IMR-90 (cell line): ENCODE measurements around the gene TP63. TPM values are rescaled to one million over a fixed set of nuclear protein-coding genes. Genes with fewer than 3 reads are reported as not detected.
A peak's percentile ranks its signal among the peaks of the same experiment; 100 is the strongest.

Source experiments
- ATAC-seq: fragments of 200-7000 bp; cut with Tn5 transposase; 2 replicates; pipeline ENCODE4 v1.9.1; 2020; ENCODE audit warnings: low read depth, mild to moderate bottlenecking, moderate library complexity
- BruUV-seq: library from RNA; stranded (reverse); fragments of 400-500 nt; replicated peaks from 2 replicates; lab custom pipeline; 2021; lab: Mats Ljungman, UMichigan
- CTCF ChIA-PET: fragments of 300-600 bp; formaldehyde crosslinking; extraction: SDS; loops from one replicate; lab custom pipeline; 2021; ENCODE audit warnings: antibody characterized with exemption; lab: Yijun Ruan, JAX
- POLR2A ChIA-PET: fragments of 300-600 bp; sonication (Branson Sonifier 250); formaldehyde crosslinking; loops from one replicate; lab custom pipeline; 2022; ENCODE audit warnings: antibody characterized with exemption; ENCODE audit not compliant: unreplicated experiment; lab: Charles Lee
- DNase-seq: peaks from one replicate; pipeline ENCODE4 v3.0.0; 2013
- H2AFZ ChIP-seq: replicated peaks from 2 replicates; pipeline ENCODE3; 2013; ENCODE audit warnings: low read length, mild to moderate bottlenecking; ENCODE audit not compliant: poor library complexity
- H2AK5ac ChIP-seq: 2 replicates; pipeline ENCODE4 v1.6.1; 2013; ENCODE audit warnings: low read depth, low read length, inconsistent platforms
- H2AK9ac ChIP-seq: replicated peaks from 2 replicates; pipeline ENCODE3; 2013; ENCODE audit warnings: mild to moderate bottlenecking, low read depth, low read length, moderate library complexity; ENCODE audit not compliant: poor library complexity
- H2BK120ac ChIP-seq: 2 replicates; pipeline ENCODE4 v1.6.1; 2013; ENCODE audit warnings: low read depth, low read length, inconsistent platforms
- H2BK15ac ChIP-seq: 3 replicates; pipeline ENCODE4 v1.6.1; 2013; ENCODE audit warnings: low read depth, low read length, inconsistent platforms
- H2BK20ac ChIP-seq: 2 replicates; pipeline ENCODE4 v1.6.1; 2013; ENCODE audit warnings: low read depth, mild to moderate bottlenecking, inconsistent platforms, low read length, moderate library complexity
- H2BK5ac ChIP-seq: 2 replicates; pipeline ENCODE4 v1.6.1; 2013; ENCODE audit warnings: mild to moderate bottlenecking, low read depth, low read length, inconsistent platforms; ENCODE audit not compliant: poor library complexity, severe bottlenecking
- H3K14ac ChIP-seq: replicated peaks from 2 replicates; pipeline ENCODE4 v1.6.1; 2013; ENCODE audit warnings: low read depth, low read length, inconsistent platforms
- H3K18ac ChIP-seq: 2 replicates; pipeline ENCODE4 v1.6.1; 2013; ENCODE audit warnings: low read depth, low read length, control low read depth
- H3K23ac ChIP-seq: 2 replicates; pipeline ENCODE4 v1.6.1; 2013; ENCODE audit warnings: low read depth, low read length, inconsistent platforms
- H3K27ac ChIP-seq: 2 replicates; pipeline ENCODE4 v1.5.1; 2013; ENCODE audit warnings: mild to moderate bottlenecking, control low read depth, low read length; ENCODE audit not compliant: insufficient read depth
- H3K27me3 ChIP-seq: 2 replicates; pipeline ENCODE4 v1.6.1; 2013; ENCODE audit warnings: low read length; ENCODE audit not compliant: control insufficient read depth, insufficient read depth
- H3K36me3 ChIP-seq: 2 replicates; pipeline ENCODE4 v1.6.1; 2013; ENCODE audit warnings: low read length, mixed read lengths; ENCODE audit not compliant: control insufficient read depth, insufficient read depth
- H3K4ac ChIP-seq: 2 replicates; pipeline ENCODE4 v1.6.1; 2013; ENCODE audit warnings: low read depth, low read length, inconsistent platforms
- H3K4me1 ChIP-seq: 2 replicates; pipeline ENCODE4 v1.6.1; 2013; ENCODE audit warnings: low read length, mixed read lengths; ENCODE audit not compliant: control insufficient read depth, insufficient read depth
- H3K4me2 ChIP-seq: 2 replicates; pipeline ENCODE4 v1.6.1; 2013; ENCODE audit warnings: low read depth, mild to moderate bottlenecking, control low read depth, low read length, moderate library complexity
- H3K4me3 ChIP-seq: 2 replicates; pipeline ENCODE4 v1.5.1; 2013; ENCODE audit warnings: low read depth, mild to moderate bottlenecking, control low read depth, low read length, moderate library complexity; ENCODE audit not compliant: insufficient read depth
- H3K56ac ChIP-seq: 2 replicates; pipeline ENCODE4 v1.6.1; 2013; ENCODE audit warnings: low read length, inconsistent platforms; ENCODE audit not compliant: insufficient read depth; ENCODE audit errors: extremely low read depth
- H3K79me1 ChIP-seq, 2 experiments: 2 replicates each; pipeline ENCODE4 v1.6.1; 2013; ENCODE audit warnings: low read length in 2 of 2, inconsistent platforms in 1 of 2, low read depth in 1 of 2
- H3K9ac ChIP-seq: 2 replicates; pipeline ENCODE4 v1.6.1; 2013; ENCODE audit warnings: low read depth, low read length, control low read depth
- H3K9me1 ChIP-seq: 2 replicates; pipeline ENCODE4 v1.6.1; 2013; ENCODE audit warnings: low read length, inconsistent platforms; ENCODE audit not compliant: insufficient read depth
- H3K9me3 ChIP-seq: 2 replicates; pipeline ENCODE4 v1.6.1; 2013; ENCODE audit warnings: low read length; ENCODE audit not compliant: control insufficient read depth, insufficient read depth
- H4K20me1 ChIP-seq: 2 replicates; pipeline ENCODE4 v1.6.1; 2013; ENCODE audit warnings: low read length, inconsistent platforms; ENCODE audit not compliant: insufficient read depth
- H4K5ac ChIP-seq: 2 replicates; pipeline ENCODE4 v1.6.1; 2013; ENCODE audit warnings: mild to moderate bottlenecking, low read depth, low read length, control low read depth
- H4K8ac ChIP-seq, 2 experiments: 2 replicates each; pipeline ENCODE4 v1.6.1; 2013; ENCODE audit warnings: low read depth in 2 of 2, low read length in 2 of 2, control low read depth in 1 of 2, inconsistent platforms in 1 of 2
- H4K91ac ChIP-seq: 2 replicates; pipeline ENCODE4 v1.6.1; 2013; ENCODE audit warnings: low read depth, low read length, inconsistent platforms; ENCODE audit not compliant: insufficient read depth
- ELK1 ChIP-seq: fragments of 150-350 bp; IDR thresholded peaks from 2 replicates; pipeline ENCODE4 v1.6.1; 2016; ENCODE audit warnings: low read depth, mild to moderate bottlenecking, low read length, moderate library complexity, borderline replicate concordance
- MAZ ChIP-seq: IDR thresholded peaks from 2 replicates; pipeline ENCODE4 v1.6.1; 2012; ENCODE audit warnings: low read depth, mild to moderate bottlenecking, low read length, improper control_type of control experiment, moderate library complexity, borderline replicate concordance
- WGBS, 2 experiments: methylation state at CpG; one replicate each; pipeline versions ENCODE4 v1.1.5 to v1.1.7; 2013; ENCODE audit warnings: missing lambda C conversion rate in 2 of 2; ENCODE audit not compliant: insufficient read length in 1 of 2; ENCODE audit errors: extremely low coverage in 2 of 2; 5-methylcytosine and 5-hydroxymethylcytosine counted together
- dilution Hi-C: fragments of 300-500 bp; cut with HindIII; formaldehyde crosslinking; loops from one replicate; pipeline ENCODE4 v1.14.3; 2018; ENCODE audit warnings: low sequenced_read_pairs; ENCODE audit not compliant: unreplicated experiment
- in situ Hi-C: fragments of 300-500 bp; cut with MboI; formaldehyde crosslinking; loops from 3 replicates; pipeline ENCODE4 v1.14.3; 2019; ENCODE audit warnings: low sequenced_read_pairs, inconsistent platforms, mixed read lengths
- intact Hi-C: fragments of 100-400 bp; cut with micrococcal nuclease; formaldehyde crosslinking; loops from 2 replicates; pipeline ENCODE4 v1.10.0; 2022
- polyA plus RNA-seq, 3 experiments: library from polyadenylated mRNA; depleted of rRNA; stranded (reverse); fragments of >200 nt; gene quantifications; 2 replicates each; pipeline ENCODE4 v1.2.3, GENCODE V29; 2012; ENCODE audit warnings: low replicate concordance in 1 of 3
- total RNA-seq: library from RNA; depleted of rRNA; stranded (reverse); fragments of >200 nt; gene quantifications from 2 replicates; pipeline ENCODE4 v1.2.3, GENCODE V29; 2012

Gene TP63
- total and polyA plus RNA-seq, 2 of the 4 experiments (the other 2 are of a cell fraction) = not detected

DNA sequence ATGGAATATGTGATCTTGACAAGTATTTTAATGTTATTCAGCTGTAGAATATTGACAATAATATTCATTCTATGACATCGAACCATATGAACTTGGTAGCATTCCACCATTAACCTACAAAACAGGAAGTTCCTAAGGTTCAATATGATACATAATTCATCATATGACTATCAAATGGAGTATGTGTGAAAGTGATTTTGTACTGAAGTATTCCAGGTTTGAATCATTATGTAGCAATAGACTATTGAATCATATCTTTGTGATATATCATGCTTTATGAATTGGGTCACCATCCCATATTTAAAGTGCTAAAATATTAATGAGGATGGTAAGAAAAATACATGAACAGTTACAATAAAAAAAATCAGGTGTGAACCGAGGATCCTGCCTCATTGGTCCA, 95.1 kb downstream of the TP63 start:
- peaks cover 1% of the 10 kb centered on the region; the same call in 1 of the 2 replicates for H3K4me1 ChIP-seq
- no peak overlapping the region for H3K9ac ChIP-seq
- H4K8ac ChIP-seq = no peak overlapping the region
- no peak overlapping the region for H2BK15ac ChIP-seq
- H3K23ac ChIP-seq = no peak overlapping the region
- ATAC-seq (no peak), DNase-seq (peak; percentile 23)
- no peak overlapping the region for H2AK5ac ChIP-seq
- POLR2A ChIA-PET = no interaction called here
- H4K91ac ChIP-seq = no peak overlapping the region
- no peak overlapping the region for H3K27ac ChIP-seq
- dilution Hi-C loops = no loop called here
- no peak overlapping the region for H2BK20ac ChIP-seq
- no peak overlapping the region for H2BK5ac ChIP-seq
- in situ Hi-C loops = no loop called here
- BruUV-seq = no TSS peak
- H3K9me3 ChIP-seq = no peaks in the 10 kb centered on the region
- no peaks in the 10 kb centered on the region for H3K9me1 ChIP-seq
- H3K36me3 ChIP-seq = no peaks in the 10 kb centered on the region
- H3K27me3 ChIP-seq = no peaks in the 10 kb centered on the region
- H3K4me2 ChIP-seq = no peak overlapping the region
- H2AK9ac ChIP-seq = no peak overlapping the region
- no peak overlapping the region for H2BK120ac ChIP-seq
- H3K56ac ChIP-seq = no peak overlapping the region
- intact Hi-C loops = no loop called here
- no peak overlapping the region for H4K5ac ChIP-seq
- H2AFZ ChIP-seq = no peak overlapping the region
- H3K4me3 ChIP-seq = no peak overlapping the region
- no peak overlapping the region for H3K14ac ChIP-seq
- H3K79me1 ChIP-seq = no peaks in the 10 kb centered on the region
- TF ChIP-seq ELK1 (no peak), MAZ (no peak)
- no CpG with 5 or more reads among the region's 2 CpGs for WGBS, 2 experiments
- CTCF ChIA-PET = no interaction called here
- no peak overlapping the region for H3K4ac ChIP-seq
- no peak overlapping the region for H3K18ac ChIP-seq
- H4K20me1 ChIP-seq = no peaks in the 10 kb centered on the region
